PFSK-1 (cell line): ENCODE data around the gene BACH1.

ENCODE experiments used
- FOXP2 ChIP-seq: optimal IDR thresholded peaks from 2 replicates; pipeline ENCODE3; 2011; ENCODE audit warnings: borderline replicate concordance, control low read depth, inconsistent platforms; ENCODE audit not compliant: insufficient read depth; ENCODE audit errors: extremely low read length, extremely low read depth
- POLR2AphosphoS5 ChIP-seq: IDR thresholded peaks from 2 replicates; pipeline ENCODE4 v1.6.1; 2012; ENCODE audit warnings: low read depth, mild to moderate bottlenecking, control low read depth, low read length, moderate library complexity
- REST ChIP-seq, 2 experiments: IDR thresholded peaks; 2 replicates each; pipeline versions ENCODE4 v1.6.1 to v1.8.0; 2011 to 2012; ENCODE audit warnings: low read depth in 2 of 2, low read length in 2 of 2, control low read depth in 1 of 2, inconsistent platforms in 1 of 2, mild to moderate bottlenecking in 1 of 2, moderate library complexity in 1 of 2; ENCODE audit not compliant: insufficient read depth in 1 of 2
- SIN3A ChIP-seq: IDR thresholded peaks from 2 replicates; pipeline ENCODE4 v1.6.1; 2012; ENCODE audit warnings: mild to moderate bottlenecking, low read length, moderate library complexity, borderline replicate concordance; ENCODE audit not compliant: insufficient read depth
- TAF1 ChIP-seq: IDR thresholded peaks from 2 replicates; pipeline ENCODE4 v1.6.1; 2012; ENCODE audit warnings: low read length, control low read depth, borderline replicate concordance; ENCODE audit not compliant: insufficient read depth

Gene BACH1

GRCh38 chr21:29330797-29331196 lies 32.1 kb downstream of the BACH1 start:
- TF ChIP-seq TAF1, result no peak
- no peak for TF ChIP-seq REST (IDR thresholded peaks at IDR 0.05; ENCODE audit: insufficient read depth in 1 of 2, low read depth in 2 of 2, low read length in 2 of 2)
- TF ChIP-seq FOXP2, result no peak
- no peak for TF ChIP-seq POLR2AphosphoS5
- no peak for TF ChIP-seq SIN3A

GRCh38 chr21:29332461-29333362 lies 34.0 kb downstream of the BACH1 start:
- no peak for TF ChIP-seq POLR2AphosphoS5
- TF ChIP-seq SIN3A, result no peak
- TF ChIP-seq TAF1, result no peak
- TF ChIP-seq FOXP2, result no peak
- no peak for TF ChIP-seq REST (IDR thresholded peaks at IDR 0.05; ENCODE audit: insufficient read depth in 1 of 2, low read depth in 2 of 2, low read length in 2 of 2)

GRCh38 chr21:29333406-29333805 lies 34.7 kb downstream of the BACH1 start:
- TF ChIP-seq SIN3A, result no peak
- no peak for TF ChIP-seq REST (IDR thresholded peaks at IDR 0.05; ENCODE audit: insufficient read depth in 1 of 2, low read depth in 2 of 2, low read length in 2 of 2)
- no peak for TF ChIP-seq FOXP2
- TF ChIP-seq TAF1, result no peak
- TF ChIP-seq POLR2AphosphoS5, result no peak

GRCh38 chr21:29334717-29335428 lies 36.2 kb downstream of the BACH1 start:
- TF ChIP-seq TAF1 (no peak), POLR2AphosphoS5 (no peak), REST (IDR thresholded peaks at IDR 0.05; ENCODE audit: insufficient read depth in 1 of 2, low read depth in 2 of 2, low read length in 2 of 2) (no peak), SIN3A (no peak), FOXP2 (no peak)
